ENCODE measurements around the gene CAMK2D.

- no peak for TF ChIP-seq CTCF (IDR thresholded peaks at IDR 0.05)
- no peak for TF ChIP-seq POLR2A (IDR thresholded peaks at IDR 0.05)
Observed at GRCh38 chr4:113537203-113537602, 224.3 kb downstream of the CAMK2D start.

Data from sigmoid colon (tissue), 3 donors.